ENCODE data around the gene SLC66A1. TPM values are rescaled to one million over a fixed set of nuclear protein-coding genes. Genes with fewer than 3 reads are reported as not detected.

The SLC66A1 gene
- total and polyA plus RNA-seq, 2 donors = 5.8 to 10.8 TPM

DNA sequence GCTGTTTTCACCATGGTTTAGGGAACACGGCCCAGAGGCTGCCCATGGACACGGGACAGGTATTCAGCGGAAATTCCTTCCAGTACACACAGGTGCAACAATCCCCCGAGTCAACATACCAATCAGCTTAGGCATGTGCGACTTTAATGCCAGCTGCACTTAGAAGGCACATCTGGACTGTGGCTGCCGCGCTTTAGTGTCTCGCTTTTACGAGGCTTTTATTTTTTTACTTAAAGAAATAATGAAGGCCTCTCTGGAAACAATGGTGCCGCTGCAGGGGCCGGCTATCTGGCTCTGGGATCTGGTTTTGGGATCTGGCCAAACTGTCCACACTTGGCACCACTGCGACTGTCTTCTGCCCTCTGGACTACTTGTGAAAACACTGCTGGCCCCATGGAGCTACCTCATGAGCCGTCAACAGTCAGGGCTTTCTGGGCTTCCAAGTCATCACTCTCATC lies 55.5 kb downstream of the SLC66A1 start:
- 29% methylated on average over 13 of the region's 13 CpGs for WGBS
- Histone ChIP-seq H3K27me3 (ENCODE audit: control insufficient read depth in 2 of 2, insufficient read depth in 1 of 2, low read length in 1 of 2) (no peaks in the 10 kb centered on the region), H3K36me3 (ENCODE audit: control insufficient read depth in 2 of 2, insufficient read depth in 2 of 2, low read length in 1 of 2) (peaks cover 24 to 26% of the 10 kb centered on the region in 2 donors), H3K4me1 (ENCODE audit: control insufficient read depth in 2 of 2, insufficient read depth in 2 of 2, low read length in 2 of 2) (peaks cover 39 to 47% of the 10 kb centered on the region in 2 donors), H3K27ac (ENCODE audit: low read depth in 1 of 2, low read length in 1 of 2) (peak overlapping the region; percentile 68 to 76), H3K4me3 (ENCODE audit: low read length in 2 of 2) (no peak overlapping the region), H3K9me3 (ENCODE audit: control insufficient read depth in 2 of 2, insufficient read depth in 1 of 2, low read length in 1 of 2) (no peaks in the 10 kb centered on the region)
- DNase-seq (ENCODE audit: low read depth in 6 of 9, low spot score in 9 of 9) = peak in 4 of 9 donors; percentile 39 to 80 (median 48)

- no peaks in the 10 kb centered on the region for H3K27me3 ChIP-seq (ENCODE audit: control insufficient read depth in 2 of 2, insufficient read depth in 1 of 2, low read length in 1 of 2)
- no peak overlapping the region for H3K4me3 ChIP-seq (ENCODE audit: low read length in 2 of 2)
- H3K36me3 ChIP-seq (ENCODE audit: control insufficient read depth in 2 of 2, insufficient read depth in 2 of 2, low read length in 1 of 2) = peaks cover 25 to 28% of the 10 kb centered on the region in 2 donors
- H3K9me3 ChIP-seq (ENCODE audit: control insufficient read depth in 2 of 2, insufficient read depth in 1 of 2, low read length in 1 of 2) = no peaks in the 10 kb centered on the region
- H3K27ac ChIP-seq (ENCODE audit: low read depth in 1 of 2, low read length in 1 of 2) = peak overlapping the region; percentile 55 to 76
- no peak for DNase-seq (ENCODE audit: low read depth in 6 of 9, low spot score in 9 of 9)
- 98% methylated on average over 5 of the region's 5 CpGs for WGBS
- peaks cover 42 to 49% of the 10 kb centered on the region in 2 donors for H3K4me1 ChIP-seq (ENCODE audit: control insufficient read depth in 2 of 2, insufficient read depth in 2 of 2, low read length in 2 of 2)
These were observed 55.9 kb downstream of the SLC66A1 start for GRCh38 chr1:19368050-19368449.

GRCh38 chr1:19368964-19369363 lies 56.8 kb downstream of the SLC66A1 start:
- Histone ChIP-seq H3K36me3 (ENCODE audit: control insufficient read depth in 2 of 2, insufficient read depth in 2 of 2, low read length in 1 of 2) (peaks cover 32% of the 10 kb centered on the region in 2 donors), H3K4me3 (ENCODE audit: low read length in 2 of 2) (no peak overlapping the region), H3K27ac (ENCODE audit: low read depth in 1 of 2, low read length in 1 of 2) (peak overlapping the region; percentile 43 to 56), H3K4me1 (ENCODE audit: control insufficient read depth in 2 of 2, insufficient read depth in 2 of 2, low read length in 2 of 2) (peaks cover 42 to 46% of the 10 kb centered on the region in 2 donors), H3K9me3 (ENCODE audit: control insufficient read depth in 2 of 2, insufficient read depth in 1 of 2, low read length in 1 of 2) (no peaks in the 10 kb centered on the region), H3K27me3 (ENCODE audit: control insufficient read depth in 2 of 2, insufficient read depth in 1 of 2, low read length in 1 of 2) (no peaks in the 10 kb centered on the region)
- DNase-seq (ENCODE audit: low read depth in 6 of 9, low spot score in 9 of 9) = peak in 3 of 9 donors; percentile 19 to 67 (median 31)
- 41% methylated on average over 5 of the region's 5 CpGs for WGBS

DNA sequence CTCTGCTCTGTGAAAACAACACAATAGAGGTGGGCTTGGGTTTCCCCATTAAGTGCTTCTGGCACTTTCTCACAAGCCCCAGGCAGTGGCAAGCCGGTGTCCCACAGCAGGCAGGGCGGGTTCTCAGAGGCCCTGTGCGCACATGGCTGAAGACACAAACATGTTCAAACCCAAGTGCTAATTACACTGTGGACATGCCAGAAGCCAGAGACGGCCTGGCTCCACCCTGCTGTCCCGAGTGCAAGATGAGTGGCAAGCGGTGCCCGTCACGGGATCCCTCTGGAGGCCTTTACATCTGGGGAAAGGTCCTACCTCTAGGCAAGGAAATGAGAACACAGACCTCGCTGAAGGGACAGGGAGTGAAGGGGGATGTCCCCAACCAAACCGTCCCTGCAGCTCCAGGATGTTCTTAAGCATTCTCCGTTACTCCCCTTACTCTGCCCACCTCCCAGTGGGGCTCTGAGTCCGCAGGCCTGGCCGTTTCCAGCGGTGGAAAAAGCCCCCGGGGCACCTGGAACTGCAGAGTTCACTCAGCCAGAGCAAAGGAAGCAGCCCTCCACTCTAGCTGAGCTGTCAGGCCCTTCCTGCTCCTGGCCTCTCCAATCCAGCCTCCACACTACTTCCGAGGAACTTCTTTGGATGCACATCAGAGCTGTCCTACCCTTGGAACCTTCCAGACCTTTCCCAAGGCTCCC lies 57.4 kb downstream of the SLC66A1 start:
- peak overlapping the region; percentile 0 to 56 for H3K27ac ChIP-seq (ENCODE audit: low read depth in 1 of 2, low read length in 1 of 2)
- no peak overlapping the region for H3K4me3 ChIP-seq (ENCODE audit: low read length in 2 of 2)
- DNase-seq (ENCODE audit: low read depth in 6 of 9, low spot score in 9 of 9) = no peak
- H3K4me1 ChIP-seq (ENCODE audit: control insufficient read depth in 2 of 2, insufficient read depth in 2 of 2, low read length in 2 of 2) = peaks cover 42 to 47% of the 10 kb centered on the region in 2 donors
- H3K9me3 ChIP-seq (ENCODE audit: control insufficient read depth in 2 of 2, insufficient read depth in 1 of 2, low read length in 1 of 2) = no peaks in the 10 kb centered on the region
- H3K27me3 ChIP-seq (ENCODE audit: control insufficient read depth in 2 of 2, insufficient read depth in 1 of 2, low read length in 1 of 2) = no peaks in the 10 kb centered on the region
- WGBS = 86% methylated on average over 16 of the region's 16 CpGs
- H3K36me3 ChIP-seq (ENCODE audit: control insufficient read depth in 2 of 2, insufficient read depth in 2 of 2, low read length in 1 of 2) = peaks cover 35 to 38% of the 10 kb centered on the region in 2 donors

GRCh38 chr1:19370453-19371170 lies 58.5 kb downstream of the SLC66A1 start:
- H3K27me3 ChIP-seq (ENCODE audit: control insufficient read depth in 2 of 2, insufficient read depth in 1 of 2, low read length in 1 of 2) = no peaks in the 10 kb centered on the region
- H3K36me3 ChIP-seq (ENCODE audit: control insufficient read depth in 2 of 2, insufficient read depth in 2 of 2, low read length in 1 of 2) = peaks cover 36 to 44% of the 10 kb centered on the region in 2 donors
- H3K4me1 ChIP-seq (ENCODE audit: control insufficient read depth in 2 of 2, insufficient read depth in 2 of 2, low read length in 2 of 2) = peaks cover 42 to 49% of the 10 kb centered on the region in 2 donors
- no peaks in the 10 kb centered on the region for H3K9me3 ChIP-seq (ENCODE audit: control insufficient read depth in 2 of 2, insufficient read depth in 1 of 2, low read length in 1 of 2)
- no peak overlapping the region for H3K4me3 ChIP-seq (ENCODE audit: low read length in 2 of 2)
- H3K27ac ChIP-seq (ENCODE audit: low read depth in 1 of 2, low read length in 1 of 2) = peak overlapping the region in 1 of 2 donors; percentile 11
- 77% methylated on average over 13 of the region's 13 CpGs for WGBS
- no peak for DNase-seq (ENCODE audit: low read depth in 6 of 9, low spot score in 9 of 9)

- no peak overlapping the region for H3K4me3 ChIP-seq (ENCODE audit: low read length in 2 of 2)
- H3K9me3 ChIP-seq (ENCODE audit: control insufficient read depth in 2 of 2, insufficient read depth in 1 of 2, low read length in 1 of 2) = no peaks in the 10 kb centered on the region
- H3K4me1 ChIP-seq (ENCODE audit: control insufficient read depth in 2 of 2, insufficient read depth in 2 of 2, low read length in 2 of 2) = peaks cover 38 to 48% of the 10 kb centered on the region in 2 donors
- H3K36me3 ChIP-seq (ENCODE audit: control insufficient read depth in 2 of 2, insufficient read depth in 2 of 2, low read length in 1 of 2) = peaks cover 43 to 53% of the 10 kb centered on the region in 2 donors
- no peak overlapping the region for H3K27ac ChIP-seq (ENCODE audit: low read depth in 1 of 2, low read length in 1 of 2)
- H3K27me3 ChIP-seq (ENCODE audit: control insufficient read depth in 2 of 2, insufficient read depth in 1 of 2, low read length in 1 of 2) = no peaks in the 10 kb centered on the region
- DNase-seq (ENCODE audit: low read depth in 6 of 9, low spot score in 9 of 9) = no peak
- WGBS = 99% methylated on average over 23 of the region's 23 CpGs
These were observed 59.4 kb downstream of the SLC66A1 start for GRCh38 chr1:19371226-19372135.

GRCh38 chr1:19372136-19372514 lies 60.0 kb downstream of the SLC66A1 start:
- Histone ChIP-seq H3K27me3 (ENCODE audit: control insufficient read depth in 2 of 2, insufficient read depth in 1 of 2, low read length in 1 of 2) (no peaks in the 10 kb centered on the region), H3K27ac (ENCODE audit: low read depth in 1 of 2, low read length in 1 of 2) (no peak overlapping the region), H3K4me3 (ENCODE audit: low read length in 2 of 2) (no peak overlapping the region), H3K9me3 (ENCODE audit: control insufficient read depth in 2 of 2, insufficient read depth in 1 of 2, low read length in 1 of 2) (no peaks in the 10 kb centered on the region), H3K36me3 (ENCODE audit: control insufficient read depth in 2 of 2, insufficient read depth in 2 of 2, low read length in 1 of 2) (peaks cover 48 to 58% of the 10 kb centered on the region in 2 donors), H3K4me1 (ENCODE audit: control insufficient read depth in 2 of 2, insufficient read depth in 2 of 2, low read length in 2 of 2) (peaks cover 31 to 42% of the 10 kb centered on the region in 2 donors)
- no peak for DNase-seq (ENCODE audit: low read depth in 6 of 9, low spot score in 9 of 9)
- WGBS = 98% methylated on average over 5 of the region's 5 CpGs

- no peak overlapping the region for H3K27ac ChIP-seq (ENCODE audit: low read depth in 1 of 2, low read length in 1 of 2)
- H3K4me3 ChIP-seq (ENCODE audit: low read length in 2 of 2) = no peak overlapping the region
- peaks cover 26 to 37% of the 10 kb centered on the region in 2 donors for H3K4me1 ChIP-seq (ENCODE audit: control insufficient read depth in 2 of 2, insufficient read depth in 2 of 2, low read length in 2 of 2)
- H3K9me3 ChIP-seq (ENCODE audit: control insufficient read depth in 2 of 2, insufficient read depth in 1 of 2, low read length in 1 of 2) = no peaks in the 10 kb centered on the region
- DNase-seq (ENCODE audit: low read depth in 6 of 9, low spot score in 9 of 9) = no peak
- no peaks in the 10 kb centered on the region for H3K27me3 ChIP-seq (ENCODE audit: control insufficient read depth in 2 of 2, insufficient read depth in 1 of 2, low read length in 1 of 2)
- WGBS = 94% methylated on average over 7 of the region's 7 CpGs
- peaks cover 53 to 59% of the 10 kb centered on the region in 2 donors for H3K36me3 ChIP-seq (ENCODE audit: control insufficient read depth in 2 of 2, insufficient read depth in 2 of 2, low read length in 1 of 2)
These were observed 60.5 kb downstream of the SLC66A1 start for GRCh38 chr1:19372602-19373001.

All from thymus (tissue), 11 donors.